Tibial artery (tissue), 4 donors: ENCODE measurements around the gene TRABD2A.

Source experiments
- DNase-seq, 2 donors: peaks; one replicate each; pipeline ENCODE4 v3.0.0-alpha.2; 2019
- H3K27ac ChIP-seq, 2 donors: fragments of 200-600 bp; sonication (generic) in 1 of 2; 1 replicate in 1 of 2; 2 replicates in 1 of 2; pipeline ENCODE4 v1.5.1; 2018 to 2019; ENCODE audit warnings: mild to moderate bottlenecking in 1 of 2
- H3K27me3 ChIP-seq, 2 donors: fragments of 200-600 bp; sonication (generic) in 1 of 2; one replicate each; pipeline versions ENCODE4 v1.5.1 to v1.6.0; 2016 to 2019
- H3K36me3 ChIP-seq, 3 donors: fragments of 200-600 bp; sonication (generic) in 2 of 3; one replicate each; pipeline ENCODE4 v1.5.1; 2016 to 2019; ENCODE audit warnings: mild to moderate bottlenecking in 2 of 3
- H3K4me1 ChIP-seq, 4 donors: fragments of 200-600 bp; sonication (generic) in 2 of 4; 1 replicate in 3 of 4; 2 replicates in 1 of 4; pipeline ENCODE4 v1.5.1; 2016 to 2019
- H3K4me3 ChIP-seq, 2 donors: fragments of 200-600 bp; sonication (generic) in 1 of 2; 1 replicate in 1 of 2; 2 replicates in 1 of 2; pipeline ENCODE4 v1.5.1; 2018 to 2019; ENCODE audit warnings: mild to moderate bottlenecking in 2 of 2
- H3K9me3 ChIP-seq, 3 donors: fragments of 200-600 bp; sonication (generic) in 1 of 3; one replicate each; pipeline ENCODE4 v1.5.1; 2016 to 2019
- CTCF ChIP-seq, 2 experiments: fragments of 200-600 bp in 1 of 2; fragments of 450-650 bp in 1 of 2; IDR thresholded peaks; one replicate each; pipeline ENCODE4 v1.5.1; 2017 to 2019; ENCODE audit warnings: antibody characterized with exemption in 2 of 2, mild to moderate bottlenecking in 1 of 2, moderate library complexity in 1 of 2
- intact Hi-C: fragments of 100-400 bp; cut with DNase I; formaldehyde crosslinking; loops from one replicate; pipeline ENCODE4 v1.15.0; 2023; ENCODE audit warnings: low total_unique reads

The TRABD2A gene

GRCh38 chr2:84851876-84852275, 29.0 kb downstream of the TRABD2A start:
- no peak overlapping the region for H3K27ac ChIP-seq
- no peaks in the 10 kb centered on the region for H3K9me3 ChIP-seq
- no peak for TF ChIP-seq CTCF (IDR thresholded peaks at IDR 0.05)
- no peak overlapping the region for H3K4me3 ChIP-seq
- intact Hi-C loops = no loop called here
- DNase-seq = no peak
- peaks cover 0 to 2% of the 10 kb centered on the region in 2 donors for H3K27me3 ChIP-seq
- H3K36me3 ChIP-seq = no peaks in the 10 kb centered on the region
- H3K4me1 ChIP-seq = no peaks in the 10 kb centered on the region

- H3K4me1 ChIP-seq = no peaks in the 10 kb centered on the region
- H3K4me3 ChIP-seq = no peak overlapping the region
- no peak for TF ChIP-seq CTCF (IDR thresholded peaks at IDR 0.05)
- H3K36me3 ChIP-seq = no peaks in the 10 kb centered on the region
- DNase-seq = no peak
- intact Hi-C loops = no loop called here
- H3K9me3 ChIP-seq = no peaks in the 10 kb centered on the region
- no peak overlapping the region for H3K27ac ChIP-seq
- H3K27me3 ChIP-seq = peaks cover 0 to 2% of the 10 kb centered on the region in 2 donors
These were observed 30.4 kb downstream of the TRABD2A start for GRCh38 chr2:84850471-84850870.

GRCh38 chr2:84849271-84849952, 31.5 kb downstream of the TRABD2A start:
- no peak for DNase-seq
- TF ChIP-seq CTCF (IDR thresholded peaks at IDR 0.05) = no peak
- H3K36me3 ChIP-seq = no peaks in the 10 kb centered on the region
- H3K27ac ChIP-seq = no peak overlapping the region
- no peaks in the 10 kb centered on the region for H3K4me1 ChIP-seq
- intact Hi-C loops = no loop called here
- no peaks in the 10 kb centered on the region for H3K9me3 ChIP-seq
- H3K4me3 ChIP-seq = no peak overlapping the region
- peaks cover 0 to 2% of the 10 kb centered on the region in 2 donors for H3K27me3 ChIP-seq

GRCh38 chr2:84847326-84848050, 33.4 kb downstream of the TRABD2A start:
- no peak for TF ChIP-seq CTCF (IDR thresholded peaks at IDR 0.05)

GRCh38 chr2:84846741-84847142, 34.1 kb downstream of the TRABD2A start:
- Histone ChIP-seq H3K36me3 (no peaks in the 10 kb centered on the region), H3K4me1 (no peaks in the 10 kb centered on the region), H3K27me3 (no peaks in the 10 kb centered on the region), H3K9me3 (no peaks in the 10 kb centered on the region), H3K4me3 (no peak overlapping the region), H3K27ac (no peak overlapping the region)
- no peak for DNase-seq
- TF ChIP-seq CTCF (IDR thresholded peaks at IDR 0.05) = no peak
- intact Hi-C loops = no loop called here

More at GRCh38 chr2:84847326-84848050, 33.4 kb downstream of the TRABD2A start:
- intact Hi-C loops = no loop called here
- Histone ChIP-seq H3K4me1 (no peaks in the 10 kb centered on the region), H3K27me3 (peaks cover 0 to 2% of the 10 kb centered on the region in 2 donors), H3K9me3 (no peaks in the 10 kb centered on the region), H3K4me3 (no peak overlapping the region), H3K27ac (no peak overlapping the region), H3K36me3 (no peaks in the 10 kb centered on the region)
- DNase-seq = no peak
